ENCODE measurements around the gene KHDRBS1. TPM values are rescaled to one million over a fixed set of nuclear protein-coding genes. Genes with fewer than 3 reads are reported as not detected.

Gene KHDRBS1, protein sequence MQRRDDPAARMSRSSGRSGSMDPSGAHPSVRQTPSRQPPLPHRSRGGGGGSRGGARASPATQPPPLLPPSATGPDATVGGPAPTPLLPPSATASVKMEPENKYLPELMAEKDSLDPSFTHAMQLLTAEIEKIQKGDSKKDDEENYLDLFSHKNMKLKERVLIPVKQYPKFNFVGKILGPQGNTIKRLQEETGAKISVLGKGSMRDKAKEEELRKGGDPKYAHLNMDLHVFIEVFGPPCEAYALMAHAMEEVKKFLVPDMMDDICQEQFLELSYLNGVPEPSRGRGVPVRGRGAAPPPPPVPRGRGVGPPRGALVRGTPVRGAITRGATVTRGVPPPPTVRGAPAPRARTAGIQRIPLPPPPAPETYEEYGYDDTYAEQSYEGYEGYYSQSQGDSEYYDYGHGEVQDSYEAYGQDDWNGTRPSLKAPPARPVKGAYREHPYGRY
- total RNA-seq (10 to 100 TPM; 21.7 to 37.6 TPM), polyA plus RNA-seq (10 to 100 TPM; 14.6 to 27.3 TPM)

GRCh38 chr1:32013386-32014198 lies at the start of gene KHDRBS1:
Gene KHDRBS1 (plus strand): TSS chr1:32013868. CDS start chr1:32013996, 128 bp downstream.
- H3K4me1 ChIP-seq (ENCODE audit: control insufficient read depth in 4 of 4, insufficient read depth in 4 of 4, low read length in 3 of 4) = peaks cover 2 to 27% (median 12%) of the 10 kb centered on the region in 4 donors
- WGBS = under 1% methylated on average over 101 of the region's 101 CpGs

More at GRCh38 chr1:32013386-32014198, at the start of gene KHDRBS1:
- Histone ChIP-seq H3K9ac (ENCODE audit: low read depth in 1 of 2, low read length in 2 of 2) (peak within 1 kb of the TSS; percentile 67 to 78), H3K4me3 (ENCODE audit: low read depth in 1 of 3, low read length in 3 of 3) (peak within 1 kb of the TSS; percentile 96 to 99 (median 99)), H3K9me3 (ENCODE audit: control insufficient read depth in 4 of 4, low read length in 3 of 4) (no peaks in the 10 kb centered on the region), H3K36me3 (ENCODE audit: control insufficient read depth in 4 of 4, insufficient read depth in 3 of 4, low read depth in 1 of 4, low read length in 3 of 4) (no peaks in the 10 kb centered on the region), H3K27ac (ENCODE audit: low read depth in 1 of 2, low read length in 2 of 2) (peak within 1 kb of the TSS; percentile 88 to 94), H3K27me3 (ENCODE audit: control insufficient read depth in 4 of 4, insufficient read depth in 4 of 4, low read length in 3 of 4) (no peaks in the 10 kb centered on the region)
- TF ChIP-seq RAD21 (IDR thresholded peaks at IDR 0.05) = peak in 1 of 2 donors; percentile 17
- peak; percentile 57 for TF ChIP-seq TAF1 (conservative IDR thresholded peaks at IDR 0.05)
- TF ChIP-seq, protein P1, sequence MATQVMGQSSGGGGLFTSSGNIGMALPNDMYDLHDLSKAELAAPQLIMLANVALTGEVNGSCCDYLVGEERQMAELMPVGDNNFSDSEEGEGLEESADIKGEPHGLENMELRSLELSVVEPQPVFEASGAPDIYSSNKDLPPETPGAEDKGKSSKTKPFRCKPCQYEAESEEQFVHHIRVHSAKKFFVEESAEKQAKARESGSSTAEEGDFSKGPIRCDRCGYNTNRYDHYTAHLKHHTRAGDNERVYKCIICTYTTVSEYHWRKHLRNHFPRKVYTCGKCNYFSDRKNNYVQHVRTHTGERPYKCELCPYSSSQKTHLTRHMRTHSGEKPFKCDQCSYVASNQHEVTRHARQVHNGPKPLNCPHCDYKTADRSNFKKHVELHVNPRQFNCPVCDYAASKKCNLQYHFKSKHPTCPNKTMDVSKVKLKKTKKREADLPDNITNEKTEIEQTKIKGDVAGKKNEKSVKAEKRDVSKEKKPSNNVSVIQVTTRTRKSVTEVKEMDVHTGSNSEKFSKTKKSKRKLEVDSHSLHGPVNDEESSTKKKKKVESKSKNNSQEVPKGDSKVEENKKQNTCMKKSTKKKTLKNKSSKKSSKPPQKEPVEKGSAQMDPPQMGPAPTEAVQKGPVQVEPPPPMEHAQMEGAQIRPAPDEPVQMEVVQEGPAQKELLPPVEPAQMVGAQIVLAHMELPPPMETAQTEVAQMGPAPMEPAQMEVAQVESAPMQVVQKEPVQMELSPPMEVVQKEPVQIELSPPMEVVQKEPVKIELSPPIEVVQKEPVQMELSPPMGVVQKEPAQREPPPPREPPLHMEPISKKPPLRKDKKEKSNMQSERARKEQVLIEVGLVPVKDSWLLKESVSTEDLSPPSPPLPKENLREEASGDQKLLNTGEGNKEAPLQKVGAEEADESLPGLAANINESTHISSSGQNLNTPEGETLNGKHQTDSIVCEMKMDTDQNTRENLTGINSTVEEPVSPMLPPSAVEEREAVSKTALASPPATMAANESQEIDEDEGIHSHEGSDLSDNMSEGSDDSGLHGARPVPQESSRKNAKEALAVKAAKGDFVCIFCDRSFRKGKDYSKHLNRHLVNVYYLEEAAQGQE (IDR thresholded peaks at IDR 0.05) = no peak
- TF ChIP-seq YY1 (IDR thresholded peaks at IDR 0.05) = peak; percentile 71
- TF ChIP-seq SP1 (IDR thresholded peaks at IDR 0.05) = peak; percentile 52
- TF ChIP-seq GABPA (IDR thresholded peaks at IDR 0.05 in 1 of 2, conservative IDR thresholded peaks at IDR 0.05 in 1 of 2) = peak; percentile 65 to 87
- TF ChIP-seq RXRA (IDR thresholded peaks at IDR 0.05) = peak; percentile 38 to 52
- no peak for TF ChIP-seq CTCF (IDR thresholded peaks at IDR 0.05; ENCODE audit: low read depth, low read length, missing input control)
- no peak for TF ChIP-seq HNF4G (IDR thresholded peaks at IDR 0.05)
- TF ChIP-seq EGR1 (IDR thresholded peaks at IDR 0.05; ENCODE audit: low read depth in 2 of 2) = peak in 1 of 2 donors; percentile 8
- TF ChIP-seq, protein P2, sequence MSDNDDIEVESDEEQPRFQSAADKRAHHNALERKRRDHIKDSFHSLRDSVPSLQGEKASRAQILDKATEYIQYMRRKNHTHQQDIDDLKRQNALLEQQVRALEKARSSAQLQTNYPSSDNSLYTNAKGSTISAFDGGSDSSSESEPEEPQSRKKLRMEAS (IDR thresholded peaks at IDR 0.05) = peak; percentile 79
- TF ChIP-seq NR2F2 (IDR thresholded peaks at IDR 0.05) = no peak
- TF ChIP-seq ATF3 (IDR thresholded peaks at IDR 0.05) = no peak
- TF ChIP-seq JUND (IDR thresholded peaks at IDR 0.05) = peak in 1 of 2 donors; percentile 26
- TF ChIP-seq HNF4A (conservative IDR thresholded peaks at IDR 0.05) = peak; percentile 34 to 86
- TF ChIP-seq, protein P3, sequence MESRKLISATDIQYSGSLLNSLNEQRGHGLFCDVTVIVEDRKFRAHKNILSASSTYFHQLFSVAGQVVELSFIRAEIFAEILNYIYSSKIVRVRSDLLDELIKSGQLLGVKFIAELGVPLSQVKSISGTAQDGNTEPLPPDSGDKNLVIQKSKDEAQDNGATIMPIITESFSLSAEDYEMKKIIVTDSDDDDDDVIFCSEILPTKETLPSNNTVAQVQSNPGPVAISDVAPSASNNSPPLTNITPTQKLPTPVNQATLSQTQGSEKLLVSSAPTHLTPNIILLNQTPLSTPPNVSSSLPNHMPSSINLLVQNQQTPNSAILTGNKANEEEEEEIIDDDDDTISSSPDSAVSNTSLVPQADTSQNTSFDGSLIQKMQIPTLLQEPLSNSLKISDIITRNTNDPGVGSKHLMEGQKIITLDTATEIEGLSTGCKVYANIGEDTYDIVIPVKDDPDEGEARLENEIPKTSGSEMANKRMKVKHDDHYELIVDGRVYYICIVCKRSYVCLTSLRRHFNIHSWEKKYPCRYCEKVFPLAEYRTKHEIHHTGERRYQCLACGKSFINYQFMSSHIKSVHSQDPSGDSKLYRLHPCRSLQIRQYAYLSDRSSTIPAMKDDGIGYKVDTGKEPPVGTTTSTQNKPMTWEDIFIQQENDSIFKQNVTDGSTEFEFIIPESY (IDR thresholded peaks at IDR 0.05) = peak; percentile 67
- no peak for TF ChIP-seq FOXA2 (IDR thresholded peaks at IDR 0.05)
- TF ChIP-seq FOXA1 (IDR thresholded peaks at IDR 0.05) = no peak
- peak; percentile 95 for DNase-seq (ENCODE audit: low spot score)

Data from liver (tissue), 9 donors.